HG03442 (cell line): ENCODE results near the gene ADRA1B.

Experiments
- ATAC-seq: cut with Tn5 transposase; IDR thresholded peaks from one replicate; pipeline ENCODE4 v1.9.1; 2021; ENCODE audit warnings: mild to moderate bottlenecking, moderate library complexity; ENCODE audit not compliant: unreplicated experiment

Gene ADRA1B

DNA sequence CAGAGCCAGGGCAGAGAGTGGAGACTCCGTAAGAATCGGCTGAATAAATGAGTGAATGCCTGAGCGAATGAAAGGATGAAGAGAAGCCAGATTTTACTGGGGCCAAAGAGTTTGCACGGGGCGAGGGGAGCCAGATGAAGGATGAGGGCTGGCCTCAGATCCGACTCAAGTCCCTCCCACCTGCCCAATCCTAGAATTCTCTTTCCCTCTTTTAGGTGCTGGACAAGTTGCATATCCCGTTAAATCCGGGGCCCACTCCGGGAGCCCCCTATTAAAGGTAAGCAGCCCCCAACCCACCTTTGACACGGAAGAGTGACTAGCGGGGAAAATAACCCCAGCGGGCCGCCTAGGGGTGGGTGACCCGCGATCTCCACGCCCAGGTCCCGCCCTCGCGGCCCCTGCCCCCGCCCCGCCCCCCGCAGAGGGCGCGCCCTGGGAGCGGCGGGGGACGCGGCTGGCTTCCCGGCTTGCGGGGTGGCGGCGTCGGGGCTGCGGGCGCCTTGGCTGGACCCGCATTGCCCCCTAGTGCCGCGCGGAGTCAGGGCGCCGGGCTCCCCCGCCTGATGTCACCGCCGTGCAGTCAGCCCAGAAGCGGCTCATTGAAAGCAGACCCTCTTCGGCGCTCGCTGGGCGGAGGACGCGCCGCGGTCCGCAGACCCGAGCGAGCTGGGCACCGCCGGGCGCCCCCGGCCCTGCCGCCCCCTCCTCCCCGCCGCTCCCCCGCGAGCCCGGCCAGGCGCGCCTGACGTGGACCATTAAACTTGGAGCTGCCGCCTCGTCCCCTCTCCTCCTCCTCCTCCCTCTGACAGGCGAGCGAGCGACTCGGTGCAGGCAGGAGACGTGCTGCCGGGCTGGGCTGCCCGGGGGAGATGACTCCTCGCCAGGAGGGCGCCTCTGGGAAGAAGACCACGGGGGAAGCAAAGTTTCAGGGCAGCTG is at the start of gene ADRA1B:
TSS of gene ADRA1B (plus strand) at position 579 of the 937 bp plus-strand sequence. CDS start 424 bp downstream, outside the sequence.
- ATAC-seq = peak; percentile 72

DNA sequence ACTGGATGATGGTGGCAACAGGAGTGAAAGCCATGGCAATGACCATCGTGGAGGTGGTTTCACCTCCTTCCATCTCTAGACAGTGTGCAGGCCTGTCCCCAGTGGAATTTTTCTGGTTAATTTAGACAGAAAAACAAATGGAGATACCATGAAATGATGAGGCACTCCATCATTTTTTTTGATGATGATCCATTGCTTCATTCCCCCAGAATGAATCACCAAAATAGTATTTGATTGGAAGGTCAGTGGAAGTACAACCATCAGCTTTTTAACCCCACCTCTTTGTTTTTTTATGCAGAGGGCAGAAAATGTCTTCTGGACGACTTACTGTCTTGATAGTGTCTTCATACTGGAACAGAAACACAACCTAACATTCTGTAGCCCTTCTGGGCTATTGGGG is 42.6 kb upstream of the ADRA1B start:
- no peak for ATAC-seq

DNA sequence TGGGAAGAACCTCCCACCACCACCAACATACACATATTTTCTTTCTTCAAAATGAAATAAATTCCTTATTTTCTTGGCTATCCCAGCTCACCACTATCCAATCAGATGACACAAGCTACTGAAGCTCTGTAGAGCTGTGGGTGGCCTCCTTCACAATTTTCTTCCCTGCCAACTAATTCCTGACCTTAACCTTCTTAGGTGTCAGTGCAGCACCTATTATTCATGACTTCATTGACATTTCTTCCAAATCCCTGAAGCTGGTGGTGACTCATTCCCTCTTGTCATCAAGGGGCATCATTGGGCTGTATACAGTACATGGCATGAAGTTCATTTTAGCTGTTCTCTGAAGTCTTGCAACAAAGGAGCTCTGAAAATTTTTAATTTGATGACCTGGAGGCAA is 42.0 kb upstream of the ADRA1B start:
- no peak for ATAC-seq

DNA sequence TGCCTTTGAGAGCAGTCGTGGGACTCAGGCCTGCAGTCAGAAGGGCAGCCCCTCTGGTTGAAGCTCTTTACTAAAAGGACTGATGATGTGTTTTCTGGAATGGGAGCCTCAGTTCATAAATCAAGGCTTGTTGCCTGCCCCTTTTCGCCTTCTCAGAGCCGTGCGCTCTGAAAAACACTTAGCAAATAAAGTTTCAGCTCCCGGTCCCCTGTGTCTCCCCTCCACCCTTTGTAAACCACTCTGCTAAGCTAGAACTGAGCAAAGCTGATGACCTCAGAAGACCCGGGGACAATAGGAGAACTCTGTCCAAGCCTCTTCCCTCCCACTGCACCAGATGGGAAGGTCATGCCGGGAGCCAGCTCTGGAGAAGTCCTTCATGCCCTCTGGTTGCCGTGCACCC is 39.3 kb upstream of the ADRA1B start:
- no peak for ATAC-seq

DNA sequence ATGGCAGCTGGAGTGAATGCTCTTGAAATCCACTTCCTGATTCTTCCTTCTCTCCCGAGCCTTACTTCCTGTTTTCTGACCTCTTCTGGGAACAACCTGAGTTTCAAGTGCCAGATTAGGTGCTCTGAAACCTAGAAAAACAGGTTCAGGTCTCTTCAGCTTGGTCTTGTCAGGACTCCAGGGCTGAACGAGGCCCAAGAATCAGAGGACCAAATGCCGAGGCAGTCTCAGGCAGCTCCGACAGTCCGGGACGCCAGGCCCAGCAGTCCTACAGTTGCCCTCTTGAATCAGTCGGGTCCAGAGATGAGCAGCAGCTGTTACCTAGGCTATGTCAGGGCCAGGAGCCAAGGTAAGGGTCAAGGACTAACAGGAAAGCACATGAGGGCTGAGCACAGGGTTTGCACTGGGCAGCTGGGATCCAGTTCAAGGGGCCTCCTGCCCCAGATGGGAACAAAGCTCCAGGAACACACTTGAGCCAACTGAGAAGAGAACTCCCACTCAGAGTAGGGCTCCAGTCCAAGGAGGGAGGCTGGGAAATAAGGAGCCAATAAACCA is 38.3 kb upstream of the ADRA1B start:
- ATAC-seq = no peak

DNA sequence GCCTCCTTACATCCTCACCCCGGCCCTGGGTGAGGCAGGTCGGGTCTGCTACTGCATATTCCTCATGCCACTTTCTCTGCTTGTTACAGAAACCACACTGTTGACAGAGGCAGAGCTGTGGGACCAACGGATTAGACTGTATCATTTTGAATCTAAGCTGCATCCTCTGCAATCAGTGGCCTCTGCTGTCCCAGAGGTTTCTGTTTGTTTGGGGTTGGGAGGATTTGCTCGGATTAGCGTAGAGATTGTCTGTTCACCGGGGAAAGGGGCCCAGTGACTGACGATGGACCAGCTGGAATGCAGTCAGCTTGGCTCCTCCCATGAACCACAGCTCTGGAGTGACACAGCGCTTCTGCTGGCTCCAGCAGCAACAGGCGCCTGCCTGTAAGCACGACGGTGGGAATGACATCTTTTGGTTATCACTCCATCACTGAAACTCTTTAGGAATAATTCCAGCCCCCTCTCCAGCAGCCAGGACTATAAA is 37.3 kb upstream of the ADRA1B start:
- no peak for ATAC-seq

DNA sequence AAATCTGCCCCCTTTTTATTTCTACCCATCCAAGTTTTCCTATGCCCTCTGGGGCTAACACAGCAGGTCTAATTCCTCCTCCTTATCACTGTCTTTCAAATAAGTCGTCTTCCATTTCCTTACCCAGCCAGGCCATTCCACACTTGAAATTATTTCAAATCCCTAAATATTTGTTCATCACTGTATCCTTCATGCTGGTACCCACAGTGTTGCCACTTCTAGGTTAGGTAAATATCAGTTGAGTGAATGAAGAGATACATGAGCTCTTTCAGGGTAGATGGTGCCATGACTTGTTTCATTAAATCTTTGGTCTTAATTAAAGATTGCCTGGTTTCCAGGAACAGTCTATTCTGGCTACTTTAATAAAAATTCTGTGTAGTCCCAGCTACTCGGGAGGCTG is 35.6 kb upstream of the ADRA1B start:
- no peak for ATAC-seq

DNA sequence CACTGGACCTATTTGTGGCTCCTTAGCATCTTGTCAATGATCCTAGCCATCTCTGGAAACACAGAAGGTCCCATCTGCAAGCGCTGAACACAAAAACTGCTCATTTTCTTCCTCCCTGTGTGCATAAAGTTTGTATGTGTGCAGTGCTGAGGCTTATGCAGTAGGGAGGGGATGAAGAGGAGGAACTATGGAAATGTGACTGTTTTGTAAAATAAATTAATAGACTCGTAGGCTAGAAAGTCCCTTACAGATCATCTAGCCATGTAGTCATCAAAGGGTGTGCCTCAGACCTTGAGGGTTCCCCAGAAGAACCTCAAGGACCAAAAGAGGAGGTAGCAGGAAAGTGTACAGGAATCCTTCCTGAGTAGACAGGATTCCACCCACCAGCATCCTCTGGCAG is 34.3 kb upstream of the ADRA1B start:
- ATAC-seq = no peak

DNA sequence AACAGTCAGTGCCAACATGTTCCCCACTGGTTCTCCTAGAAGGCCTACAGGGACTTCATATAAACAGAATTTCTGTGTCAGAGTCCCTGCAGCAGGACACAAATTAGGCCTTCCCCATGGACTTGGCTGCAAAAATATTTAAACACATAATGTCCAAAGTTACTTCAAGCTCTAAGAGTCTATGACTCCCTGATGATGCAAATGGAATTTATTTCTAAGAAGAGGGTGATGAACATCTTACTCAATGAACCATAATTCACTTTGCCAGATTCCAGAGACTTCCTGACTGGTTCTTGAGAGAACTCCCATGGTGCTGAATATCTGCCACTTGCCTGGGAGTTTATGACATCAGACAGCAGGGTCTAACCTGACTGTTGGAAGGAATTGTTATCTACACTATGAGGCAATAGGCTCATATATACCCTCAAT is 32.7 kb upstream of the ADRA1B start:
- ATAC-seq = no peak

DNA sequence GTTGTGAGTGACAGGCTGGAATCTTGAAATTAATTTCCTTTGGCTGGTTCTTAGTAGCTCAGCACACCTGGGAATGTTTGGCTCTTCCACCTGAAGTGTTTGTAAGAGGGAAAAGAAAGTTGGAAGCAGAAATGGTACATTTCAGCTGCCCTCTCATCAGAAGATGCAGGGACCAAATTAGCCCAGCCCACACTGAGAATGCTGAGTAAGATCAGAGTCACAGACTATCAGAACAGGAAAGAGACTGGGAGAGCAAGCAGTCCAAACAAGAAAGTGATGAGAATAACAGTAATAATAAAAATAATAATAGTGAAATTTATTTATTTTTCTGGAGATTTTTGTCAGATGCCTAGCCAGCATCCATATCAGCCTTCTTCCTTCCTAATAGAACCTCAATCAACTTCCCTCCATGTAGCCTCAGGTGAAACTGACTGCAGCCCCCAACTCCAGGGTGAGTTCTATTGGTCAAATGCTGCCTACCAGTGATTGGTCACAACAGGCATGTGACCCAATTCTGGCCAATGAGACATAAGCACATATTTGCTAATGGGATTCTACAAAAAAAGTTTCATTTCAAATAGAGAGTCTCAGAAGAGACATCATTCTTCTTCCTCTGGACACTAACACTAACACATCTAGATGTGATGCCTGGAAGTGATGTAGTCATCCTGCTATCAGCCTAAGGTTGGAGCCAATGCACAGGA is 31.2 kb upstream of the ADRA1B start:
- ATAC-seq = no peak

DNA sequence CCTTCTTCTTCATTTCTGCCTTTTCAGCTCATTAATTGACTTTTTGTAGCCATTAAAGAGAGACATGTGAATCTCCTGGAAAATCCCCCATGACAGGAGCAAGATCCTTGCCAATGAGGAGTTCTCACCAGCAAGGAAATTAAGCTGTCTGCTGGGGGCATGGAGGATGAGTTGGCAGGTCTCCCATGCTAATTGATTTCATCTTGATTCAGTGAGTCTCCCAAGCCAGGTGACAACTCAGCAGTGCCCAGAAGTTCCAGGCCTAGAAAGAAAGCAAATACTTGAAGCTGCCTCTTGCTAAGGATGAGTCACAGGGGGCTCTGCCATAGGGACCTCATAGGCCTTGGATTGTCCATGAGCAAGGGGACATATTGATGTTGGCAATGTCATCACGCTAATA is 30.0 kb upstream of the ADRA1B start:
- ATAC-seq = no peak

DNA sequence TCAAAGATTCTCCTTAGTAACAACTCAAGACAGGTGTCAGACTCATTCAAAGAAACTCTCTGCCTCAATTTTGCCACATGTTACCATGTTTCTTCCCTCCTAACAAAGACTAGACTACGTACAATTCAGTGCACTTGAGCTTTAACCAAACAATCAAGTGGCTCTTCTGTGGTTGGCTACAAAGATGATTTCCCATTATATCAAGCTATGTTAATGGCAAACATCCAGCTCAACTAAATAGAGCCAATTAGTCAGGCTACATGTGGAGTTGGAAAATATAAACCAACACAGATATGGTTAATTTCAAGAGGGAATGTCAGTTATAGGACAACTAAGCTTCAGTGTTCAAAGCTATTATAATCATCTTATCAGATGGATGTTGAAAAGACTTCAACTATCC is 29.2 kb upstream of the ADRA1B start:
- no peak for ATAC-seq

DNA sequence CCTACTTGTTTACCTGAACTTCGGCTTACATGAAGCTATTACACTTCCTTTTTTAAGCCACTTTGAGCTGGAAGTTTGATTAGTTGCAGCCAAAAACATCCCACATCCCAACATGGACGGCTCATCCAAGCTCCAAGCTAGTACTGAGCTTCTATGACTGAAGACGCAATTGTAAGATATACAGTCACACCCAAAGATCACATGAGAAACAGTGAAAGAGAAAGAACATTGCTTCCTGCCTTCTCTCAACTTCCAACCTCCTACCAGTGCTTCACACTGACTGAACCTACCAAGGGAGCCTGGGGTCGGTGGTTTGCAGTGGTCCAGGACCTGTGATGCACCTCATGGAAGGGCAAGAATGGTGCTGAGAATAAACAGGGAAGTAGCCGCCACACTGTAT is 27.4 kb upstream of the ADRA1B start:
- no peak for ATAC-seq

DNA sequence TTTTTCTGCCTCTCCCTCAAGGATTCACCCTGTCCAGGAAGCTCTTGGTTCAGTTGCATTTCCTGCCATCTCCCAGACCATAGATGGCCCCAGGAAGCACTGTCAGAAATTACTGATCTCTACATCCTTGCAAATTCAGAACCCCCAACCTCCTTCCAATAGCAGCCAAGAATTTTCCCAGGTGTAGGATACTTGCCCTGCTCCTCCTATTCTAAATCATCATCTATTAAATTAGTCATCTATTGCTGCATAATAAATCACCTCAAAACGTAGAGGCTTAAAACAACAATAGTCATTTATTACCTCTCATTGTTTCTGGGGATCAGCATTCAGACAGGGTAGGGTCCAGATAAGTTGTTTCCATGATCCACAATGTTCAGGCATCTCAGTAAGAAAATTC is 26.1 kb upstream of the ADRA1B start:
- ATAC-seq = no peak

DNA sequence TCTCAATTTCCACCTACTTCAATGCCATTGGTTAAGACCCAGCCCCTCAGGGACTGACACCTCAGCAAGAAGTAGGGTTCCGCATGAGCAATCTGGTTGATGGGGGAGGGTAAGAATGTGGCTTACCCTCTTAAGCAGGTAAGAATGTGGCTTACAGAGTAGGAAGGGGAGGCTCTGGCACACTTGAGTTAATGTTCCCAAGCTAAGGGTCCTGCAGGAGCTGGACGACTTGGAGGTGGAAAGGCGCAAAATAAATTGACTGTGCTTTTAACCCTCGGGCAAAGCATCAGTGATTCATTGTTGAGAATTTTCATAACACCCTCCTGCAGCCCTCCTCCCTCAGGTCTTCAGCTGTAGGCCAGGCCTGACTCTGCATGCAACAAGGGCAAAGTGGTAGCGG is 24.9 kb upstream of the ADRA1B start:
- no peak for ATAC-seq

DNA sequence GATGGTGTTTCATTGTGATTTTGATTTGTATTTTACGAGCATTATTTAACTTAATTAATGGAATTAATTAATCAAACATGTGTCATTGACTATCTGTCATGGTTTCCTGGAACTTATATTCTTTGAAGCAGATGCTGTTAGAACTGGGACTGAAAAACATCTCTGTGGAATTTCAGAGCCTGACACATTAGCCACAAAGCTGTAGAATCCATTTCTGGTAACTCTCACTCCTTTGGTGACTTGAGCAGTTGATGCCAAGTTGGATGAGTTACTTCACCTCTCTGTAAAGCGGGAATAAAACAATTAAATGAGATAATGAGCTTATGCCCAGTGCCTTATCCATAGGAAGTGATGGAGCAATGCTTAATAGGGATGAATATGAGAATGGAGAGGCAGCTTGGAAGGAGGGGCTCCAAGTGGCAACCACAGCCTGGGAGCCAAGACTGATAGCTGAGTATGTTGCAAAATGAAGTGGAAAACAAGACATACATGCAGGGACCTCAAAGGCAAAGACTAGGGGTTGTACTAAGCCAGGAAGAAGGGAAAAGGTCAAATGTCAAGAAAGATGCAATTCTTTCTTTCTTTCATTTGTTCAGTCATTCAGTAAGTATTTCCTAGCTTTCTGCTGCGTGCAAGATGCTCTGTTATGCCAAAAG is 23.1 kb upstream of the ADRA1B start:
- ATAC-seq = no peak

DNA sequence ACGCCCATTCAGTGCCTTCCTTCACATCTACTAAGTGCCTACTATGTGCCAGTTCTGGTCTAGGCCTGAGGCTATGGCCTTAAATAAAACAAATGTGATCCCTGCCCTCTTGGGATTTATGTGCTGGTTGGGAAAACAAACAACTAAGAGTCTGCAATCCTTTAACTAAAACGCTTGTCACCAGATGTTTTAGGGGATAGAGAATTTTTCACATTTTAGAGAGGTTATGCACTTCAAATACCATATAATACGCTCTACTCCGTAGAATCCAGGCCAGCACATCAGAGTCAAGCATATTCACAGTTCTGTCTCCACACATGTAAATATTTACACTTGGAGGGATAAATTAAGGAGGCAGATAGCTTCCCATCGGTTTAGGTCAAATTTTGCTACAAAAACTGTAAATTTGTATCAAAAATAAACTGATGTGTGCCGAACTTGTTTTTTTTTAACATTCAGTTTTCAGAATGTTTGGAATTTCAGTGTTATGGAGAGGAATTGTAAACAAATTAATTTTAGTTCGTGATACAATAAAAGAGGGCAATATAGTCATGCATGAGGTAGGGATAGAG is 22.0 kb upstream of the ADRA1B start:
- ATAC-seq = no peak

DNA sequence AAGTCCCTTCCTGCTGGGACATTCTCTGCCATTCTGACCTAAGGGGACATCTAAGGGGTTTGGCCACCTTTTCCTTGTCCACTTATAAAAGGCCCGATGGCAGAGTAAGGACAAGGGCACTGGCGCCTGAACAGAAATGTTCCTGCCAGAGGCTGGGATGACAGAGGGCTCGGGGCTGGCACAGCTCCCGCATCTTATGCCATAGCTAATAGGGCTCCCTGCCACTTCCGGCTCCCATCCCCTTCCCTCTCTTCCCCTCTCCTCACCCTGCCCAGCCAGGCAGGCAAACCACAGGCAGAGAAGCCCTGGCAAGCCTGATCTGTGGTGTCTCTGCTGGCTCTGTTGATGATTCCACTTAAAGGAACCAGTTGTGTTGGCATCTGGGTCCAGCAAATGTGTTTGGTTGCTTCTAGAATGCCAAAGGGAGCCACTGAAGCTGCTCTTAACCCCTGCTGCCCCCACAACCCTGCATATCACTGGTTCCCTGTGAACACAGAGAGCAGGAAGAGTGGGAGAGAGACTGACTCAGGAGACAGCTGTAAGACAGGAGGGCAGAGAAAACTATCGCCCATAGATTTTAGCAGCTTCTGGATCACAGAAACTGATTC is 18.4 kb upstream of the ADRA1B start:
- ATAC-seq = no peak

DNA sequence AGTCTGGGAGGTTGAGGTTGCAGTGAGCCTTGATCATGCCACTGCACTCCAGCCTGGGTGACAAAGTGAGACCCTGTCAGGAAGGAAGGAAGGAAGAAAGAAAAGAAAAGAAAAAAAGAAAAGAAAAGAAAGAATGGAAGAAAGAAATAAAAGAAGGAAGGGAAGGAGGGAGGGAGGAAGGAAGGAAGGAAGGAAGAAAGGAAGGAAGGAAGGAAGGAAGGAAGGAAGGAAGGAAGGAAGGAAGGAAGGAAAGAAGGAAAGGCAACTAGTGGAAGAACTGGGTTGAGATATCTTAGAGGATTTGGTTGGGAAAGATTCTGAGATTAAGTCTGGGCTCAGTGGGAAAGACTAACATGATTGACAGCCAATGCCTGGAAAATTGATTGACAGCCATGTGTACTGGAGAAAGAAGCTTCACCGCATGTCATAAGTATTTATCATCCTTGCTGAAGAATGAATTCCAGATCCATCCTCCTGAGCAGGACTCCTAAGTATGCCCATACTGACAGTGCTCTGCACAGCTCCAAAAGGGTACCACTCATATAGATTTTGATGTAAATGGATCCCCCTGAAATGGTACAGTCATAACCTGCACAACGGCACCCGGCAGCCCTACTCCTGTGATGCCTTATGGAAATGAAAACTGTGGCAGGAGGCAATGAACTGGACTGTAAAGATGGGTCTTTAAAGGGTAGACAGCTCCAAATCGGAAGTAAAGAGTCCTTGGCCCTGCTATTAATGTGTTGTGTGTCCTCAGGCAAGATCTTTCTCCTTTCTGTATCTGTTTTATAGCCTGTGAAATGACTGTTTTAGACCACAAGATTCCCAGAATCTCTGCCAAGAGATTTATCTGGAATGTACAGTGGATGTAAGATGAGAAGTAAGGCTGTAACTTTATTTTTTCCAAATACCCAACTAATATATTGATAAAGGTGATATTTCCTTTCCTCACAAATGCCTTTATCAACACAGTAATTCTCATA is 16.9 kb upstream of the ADRA1B start:
- no peak for ATAC-seq
